ENCODE results near the gene CCDC91. TPM values are rescaled to one million over a fixed set of nuclear protein-coding genes. Genes with fewer than 3 reads are reported as not detected.
"Not testable (repeated sequence)": the region's sequence is repeated elsewhere in the genome, so short reads cannot be mapped to it uniquely, and the experiment has no call there.

The CCDC91 gene
- total and polyA plus RNA-seq, 4 donors: 13.4 to 41.3 (median 23.3) TPM

DNA sequence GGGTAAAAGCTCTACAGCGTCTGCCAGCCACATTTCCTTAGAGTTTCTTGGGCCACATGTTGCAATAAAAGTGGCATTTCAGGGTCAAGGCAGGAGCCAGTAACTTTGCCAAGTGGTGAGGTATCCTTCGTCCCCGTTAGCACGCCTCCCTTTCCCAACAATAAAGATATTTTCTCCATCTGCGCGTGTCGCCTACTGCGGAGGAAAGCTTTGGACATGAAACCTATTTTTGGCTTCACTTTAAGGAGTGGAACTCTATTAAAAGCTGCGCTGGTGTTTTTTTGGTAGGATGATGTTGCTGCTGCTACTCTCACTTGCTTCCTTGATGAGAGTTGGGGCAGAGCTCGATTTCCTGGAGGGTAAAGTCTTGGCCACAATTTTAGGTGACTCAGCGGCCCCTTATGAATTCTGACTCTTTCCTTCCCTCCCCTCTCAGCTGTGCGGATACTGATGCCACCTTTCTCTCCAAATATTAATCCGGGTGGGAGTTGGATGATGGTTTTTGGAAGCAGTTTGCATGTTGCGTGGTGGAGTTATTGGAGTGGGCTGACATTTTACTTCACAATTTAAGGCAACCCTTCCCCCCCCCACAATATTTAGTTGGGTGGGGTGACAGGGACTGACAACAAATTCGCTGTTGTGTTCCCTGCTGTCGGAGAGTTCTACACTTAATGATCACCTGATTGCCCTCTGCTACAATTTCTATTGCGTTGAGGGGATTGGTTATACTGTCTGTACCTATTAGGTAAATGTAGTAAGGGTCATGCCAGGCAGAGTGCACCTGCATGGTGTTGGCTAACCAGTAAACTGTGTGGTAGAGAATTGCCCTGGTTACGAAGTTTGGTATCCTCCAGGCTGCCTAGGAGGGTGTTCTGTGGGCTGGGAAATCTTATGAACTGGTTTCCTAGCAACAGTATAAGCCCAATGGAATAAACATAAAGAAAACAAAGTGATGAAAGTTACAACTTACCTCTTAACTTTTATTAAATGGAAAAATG lies 1.1 kb downstream of the CCDC91 start:
- DNase-seq (peak; percentile 18 to 67 (median 46)), ATAC-seq (ENCODE audit: insufficient read depth, low FRiP score) (peak; percentile 25)
- H3K4me1 ChIP-seq (ENCODE audit: control insufficient read depth in 5 of 5, insufficient read depth in 5 of 5, low read length in 5 of 5): peaks cover 0 to 6% (median 4%) of the 10 kb centered on the region in 5 donors
- H3K27me3 ChIP-seq (ENCODE audit: control insufficient read depth in 3 of 3, insufficient read depth in 3 of 3, low read length in 2 of 3): no peaks in the 10 kb centered on the region
- no peak for TF ChIP-seq CTCF (IDR thresholded peaks at IDR 0.05; ENCODE audit: control extremely low read depth, extremely low read depth)
- no peaks in the 10 kb centered on the region for H3K36me3 ChIP-seq (ENCODE audit: control insufficient read depth in 4 of 4, insufficient read depth in 4 of 4, low read length in 4 of 4)
- peak overlapping the region; percentile 74 to 98 for H3K9ac ChIP-seq (ENCODE audit: insufficient read depth in 1 of 2, low read length in 2 of 2)
- peaks cover 0 to 3% (median 0%) of the 10 kb centered on the region in 4 donors for H3K9me3 ChIP-seq (ENCODE audit: control insufficient read depth in 4 of 4, insufficient read depth in 3 of 4, low read length in 3 of 4)
- 22 to 26% methylated on average over 18 of the region's 18 CpGs for WGBS, 2 donors
- peak overlapping the region; percentile 88 for H3K4me3 ChIP-seq
- peak overlapping the region; percentile 97 to 98 for H3K27ac ChIP-seq (ENCODE audit: low read depth in 1 of 2, low read length in 1 of 2)

- peaks cover 0 to 3% (median 0%) of the 10 kb centered on the region in 4 donors for H3K9me3 ChIP-seq (ENCODE audit: control insufficient read depth in 4 of 4, insufficient read depth in 3 of 4, low read length in 3 of 4)
- no peak overlapping the region for H3K27ac ChIP-seq (ENCODE audit: low read depth in 1 of 2, low read length in 1 of 2)
- H3K9ac ChIP-seq (ENCODE audit: insufficient read depth in 1 of 2, low read length in 2 of 2): no peak overlapping the region
- H3K27me3 ChIP-seq (ENCODE audit: control insufficient read depth in 3 of 3, insufficient read depth in 3 of 3, low read length in 2 of 3): no peaks in the 10 kb centered on the region
- H3K4me1 ChIP-seq (ENCODE audit: control insufficient read depth in 5 of 5, insufficient read depth in 5 of 5, low read length in 5 of 5): peaks cover 0 to 6% (median 4%) of the 10 kb centered on the region in 5 donors
- no peaks in the 10 kb centered on the region for H3K36me3 ChIP-seq (ENCODE audit: control insufficient read depth in 4 of 4, insufficient read depth in 4 of 4, low read length in 4 of 4)
- no peak overlapping the region for H3K4me3 ChIP-seq
- DNase-seq (no peak), ATAC-seq (ENCODE audit: insufficient read depth, low FRiP score) (no peak)
- no peak for TF ChIP-seq CTCF (IDR thresholded peaks at IDR 0.05; ENCODE audit: control extremely low read depth, extremely low read depth)
- WGBS, 2 donors: 66 to 67% methylated on average over 2 of the region's 2 CpGs
These were observed 1.9 kb downstream of the CCDC91 start for GRCh38 chr12:28192125-28192524.

GRCh38 chr12:28194621-28195020 lies 4.4 kb downstream of the CCDC91 start:
- 91 to 98% methylated on average over 12 of the region's 12 CpGs for WGBS, 2 donors
- not testable (repeated sequence) for H3K9ac ChIP-seq (ENCODE audit: insufficient read depth in 1 of 2, low read length in 2 of 2); DNase-seq; ATAC-seq (ENCODE audit: insufficient read depth, low FRiP score); H3K36me3 ChIP-seq (ENCODE audit: control insufficient read depth in 4 of 4, insufficient read depth in 4 of 4, low read length in 4 of 4); H3K27me3 ChIP-seq (ENCODE audit: control insufficient read depth in 3 of 3, insufficient read depth in 3 of 3, low read length in 2 of 3); H3K4me3 ChIP-seq; H3K9me3 ChIP-seq (ENCODE audit: control insufficient read depth in 4 of 4, insufficient read depth in 3 of 4, low read length in 3 of 4); H3K27ac ChIP-seq (ENCODE audit: low read depth in 1 of 2, low read length in 1 of 2); H3K4me1 ChIP-seq (ENCODE audit: control insufficient read depth in 5 of 5, insufficient read depth in 5 of 5, low read length in 5 of 5)

- not testable (repeated sequence) for H3K36me3 ChIP-seq (ENCODE audit: control insufficient read depth in 4 of 4, insufficient read depth in 4 of 4, low read length in 4 of 4)
These were observed 10.9 kb downstream of the CCDC91 start for GRCh38 chr12:28201136-28201535.

More at GRCh38 chr12:28201136-28201535, 10.9 kb downstream of the CCDC91 start:
- not testable (repeated sequence) for H3K27ac ChIP-seq (ENCODE audit: low read depth in 1 of 2, low read length in 1 of 2); DNase-seq; H3K4me3 ChIP-seq; ATAC-seq (ENCODE audit: insufficient read depth, low FRiP score); H3K9me3 ChIP-seq (ENCODE audit: control insufficient read depth in 4 of 4, insufficient read depth in 3 of 4, low read length in 3 of 4); H3K27me3 ChIP-seq (ENCODE audit: control insufficient read depth in 3 of 3, insufficient read depth in 3 of 3, low read length in 2 of 3); H3K4me1 ChIP-seq (ENCODE audit: control insufficient read depth in 5 of 5, insufficient read depth in 5 of 5, low read length in 5 of 5); H3K9ac ChIP-seq (ENCODE audit: insufficient read depth in 1 of 2, low read length in 2 of 2)
- 98 to 99% methylated on average over 26 to 30 of the region's 30 CpGs for WGBS, 2 donors
